Bladder microvascular endothelial cell (primary cell): ENCODE measurements around the gene COQ2. TPM values are rescaled to one million over a fixed set of nuclear protein-coding genes. Genes with fewer than 3 reads are reported as not detected.

Experiments
- total RNA-seq: library from RNA; depleted of rRNA; stranded (reverse); fragments of >200 nt; gene quantifications from 2 replicates; pipeline ENCODE4 v1.2.3, GENCODE V29; 2014

The COQ2 gene
- total RNA-seq: 14.0 and 15.5 TPM in 2 replicates

GRCh38 chr4:83284193-83285054 is at the start of gene COQ2:
TSS of gene COQ2 (minus strand) at chr4:83284798. CDS start at chr4:83284764, 34 bp downstream.

Other genes with a start within 250 kb of the COQ2 start
- 56.3 and 69.0 TPM in 2 replicates for gene COPS4, start 249.6 kb downstream of the COQ2 start, total RNA-seq
- 0.19 and 0.81 TPM in 2 replicates for gene PLAC8, start 170.1 kb downstream of the COQ2 start, total RNA-seq
- gene HPSE, start 50.0 kb upstream of the COQ2 start, total RNA-seq: 0.81 and 5.1 TPM in 2 replicates
- 9.1 and 18.4 TPM in 2 replicates for gene HELQ, start 171.0 kb upstream of the COQ2 start, total RNA-seq
- gene MRPS18C, start 171.3 kb upstream of the COQ2 start, total RNA-seq: 16.8 and 22.8 TPM in 2 replicates
- gene ABRAXAS1, start 200.3 kb upstream of the COQ2 start, total RNA-seq: 11.7 and 14.1 TPM in 2 replicates